GM19463 (cell line): ENCODE measurements around the gene CNKSR2.
A peak's percentile ranks its signal among the peaks of the same experiment; 100 is the strongest.

ENCODE experiments used
- ATAC-seq: cut with Tn5 transposase; IDR thresholded peaks from one replicate; pipeline ENCODE4 v1.9.1; 2021; ENCODE audit warnings: mild to moderate bottlenecking, moderate library complexity; ENCODE audit not compliant: unreplicated experiment

The CNKSR2 gene

GRCh38 chrX:21374163-21374993, at the start of gene CNKSR2:
Gene CNKSR2 (plus strand): TSS chrX:21374418. CDS start chrX:21374898, 480 bp downstream.
- peak; percentile 74 for ATAC-seq

- ATAC-seq: no peak
These were observed 19.5 kb upstream of the CNKSR2 start for GRCh38 chrX:21354725-21355124.

GRCh38 chrX:21355831-21356230, 18.4 kb upstream of the CNKSR2 start:
- no peak for ATAC-seq

GRCh38 chrX:21369613-21370012, 4.6 kb upstream of the CNKSR2 start:
- ATAC-seq: no peak

- no peak for ATAC-seq
These were observed 1.2 kb upstream of the CNKSR2 start for GRCh38 chrX:21373001-21373400.

GRCh38 chrX:21373637-21374162, 518 bp upstream of the CNKSR2 start:
- ATAC-seq: peak; percentile 27

- peak; percentile 5 for ATAC-seq
These were observed 933 bp downstream of the CNKSR2 start for GRCh38 chrX:21374994-21375707.

- ATAC-seq: no peak
These were observed 1.4 kb downstream of the CNKSR2 start for GRCh38 chrX:21375708-21376009.

- ATAC-seq: no peak
These were observed 2.4 kb downstream of the CNKSR2 start for GRCh38 chrX:21376636-21377035.

- ATAC-seq: no peak
These were observed 5.8 kb downstream of the CNKSR2 start for GRCh38 chrX:21379991-21380390.

- peak; percentile 58 for ATAC-seq
These were observed 8.5 kb downstream of the CNKSR2 start for GRCh38 chrX:21382715-21383114.

GRCh38 chrX:21383546-21383945, 9.3 kb downstream of the CNKSR2 start:
- ATAC-seq: no peak

GRCh38 chrX:21384178-21384577, 10.0 kb downstream of the CNKSR2 start:
- no peak for ATAC-seq

- ATAC-seq: no peak
These were observed 20.6 kb downstream of the CNKSR2 start for GRCh38 chrX:21394792-21395191.

- ATAC-seq: no peak
These were observed 24.2 kb downstream of the CNKSR2 start for GRCh38 chrX:21398426-21398825.

GRCh38 chrX:21400408-21401121, 26.3 kb downstream of the CNKSR2 start:
- ATAC-seq: no peak

GRCh38 chrX:21408307-21408706, 34.1 kb downstream of the CNKSR2 start:
- no peak for ATAC-seq

GRCh38 chrX:21408788-21409187, 34.6 kb downstream of the CNKSR2 start:
- no peak for ATAC-seq

- no peak for ATAC-seq
These were observed 37.8 kb downstream of the CNKSR2 start for GRCh38 chrX:21412029-21412428.

- no peak for ATAC-seq
These were observed 38.7 kb downstream of the CNKSR2 start for GRCh38 chrX:21412883-21413282.

- ATAC-seq: no peak
These were observed 52.9 kb downstream of the CNKSR2 start for GRCh38 chrX:21427086-21427485.
